Activated naive CD4-positive, alpha-beta T cell treated with anti-CD3 and anti-CD28 coated beads, Interleukin-2, amount 10 ng/mL, durations not matched to agents 7 days and 5 days (primary cell): ENCODE results near the gene COL23A1.
"Not testable (repeated sequence)": the region's sequence is repeated elsewhere in the genome, so short reads cannot be mapped to it uniquely, and the experiment has no call there.

Experiments
- CTCF ChIA-PET: fragments of 350-600 bp; sonication (Branson Sonifier 250); formaldehyde crosslinking; loops from one replicate; lab custom pipeline; 2021; ENCODE audit warnings: antibody characterized with exemption; lab: Charles Lee
- DNase-seq: peaks from one replicate; pipeline ENCODE4 v3.0.0-alpha.2; 2020
- H3K27ac Mint-ChIP-seq: one replicate; pipeline ENCODE4 v1.8.0; 2021; ENCODE audit warnings: mild to moderate bottlenecking, moderate library complexity, mixed read lengths
- H3K27me3 Mint-ChIP-seq: one replicate; pipeline ENCODE4 v1.8.0; 2021; ENCODE audit warnings: mild to moderate bottlenecking, mixed read lengths
- H3K36me3 Mint-ChIP-seq: one replicate; pipeline ENCODE4 v1.8.0; 2021; ENCODE audit warnings: mixed read lengths
- H3K4me1 Mint-ChIP-seq: one replicate; pipeline ENCODE4 v1.8.0; 2021; ENCODE audit warnings: mixed read lengths
- H3K4me3 Mint-ChIP-seq: one replicate; pipeline ENCODE4 v1.8.0; 2021; ENCODE audit warnings: mild to moderate bottlenecking, moderate library complexity, mixed read lengths
- H3K9me3 Mint-ChIP-seq: one replicate; pipeline ENCODE4 v1.8.0; 2021; ENCODE audit warnings: mixed read lengths

The COL23A1 gene

DNA sequence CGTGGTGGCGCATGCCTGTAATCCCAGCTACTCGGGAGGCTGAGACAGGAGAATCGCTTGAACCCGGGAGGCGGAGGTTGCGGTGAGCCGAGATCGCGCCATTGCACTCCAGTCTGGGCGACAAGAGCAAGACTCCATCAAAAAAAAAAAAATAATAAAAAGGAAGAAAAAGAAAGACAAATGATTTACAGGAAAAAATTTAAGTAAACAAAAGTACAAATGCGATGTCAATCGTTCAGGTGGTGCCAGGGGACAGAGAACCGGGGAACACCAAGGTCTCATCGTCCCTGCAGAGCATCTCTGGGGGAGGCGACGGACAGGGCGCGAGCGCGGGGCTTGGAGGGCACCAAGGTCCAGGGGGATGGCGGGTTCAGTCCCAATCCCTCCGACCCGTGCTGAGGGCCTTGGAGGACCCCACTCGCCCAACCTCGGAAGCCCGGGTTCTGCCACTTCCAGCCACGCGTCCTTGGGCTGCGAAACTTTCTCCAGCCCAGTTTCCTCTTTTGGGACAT lies 386.5 kb downstream of the COL23A1 start:
- peaks cover 4% of the 10 kb centered on the region for H3K27me3 Mint-ChIP-seq
- peak overlapping the region; percentile 84 for H3K27ac Mint-ChIP-seq
- CTCF ChIA-PET, result interaction anchor here (1.0 to 1.1 kb wide), 3 partner anchors 9 to 128 kb away, joined by 3 to 4 read pairs (median 4); no protein-coding TSS in a partner anchor
- no peaks in the 10 kb centered on the region for H3K9me3 Mint-ChIP-seq
- DNase-seq, result no peak
- peaks cover 34% of the 10 kb centered on the region for H3K36me3 Mint-ChIP-seq
- peak overlapping the region; percentile 98 for H3K4me3 Mint-ChIP-seq
- H3K4me1 Mint-ChIP-seq, result peaks cover 37% of the 10 kb centered on the region

DNA sequence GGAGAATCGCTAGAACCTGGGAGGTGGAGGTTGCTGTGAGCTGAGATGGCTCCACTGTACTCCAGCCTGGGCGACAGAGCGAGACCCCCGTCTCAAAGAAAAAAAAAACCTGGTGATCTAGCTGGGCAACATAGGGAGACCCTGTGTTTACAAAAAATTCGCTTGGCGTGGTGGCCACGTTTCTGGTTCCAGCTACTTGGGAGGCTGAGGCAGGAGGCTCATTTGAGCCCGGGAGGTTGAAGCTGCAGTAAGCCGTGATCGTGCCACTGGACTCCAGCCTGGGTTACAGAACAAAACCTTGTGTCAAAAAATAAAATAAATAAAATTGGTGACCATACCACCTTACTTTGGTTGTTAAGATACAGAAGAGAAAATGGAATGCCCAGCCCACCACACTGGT lies 387.7 kb downstream of the COL23A1 start:
- peaks cover 25% of the 10 kb centered on the region for H3K36me3 Mint-ChIP-seq
- CTCF ChIA-PET, result interaction anchor here (0.9 kb wide), 1 partner anchor 32 kb away, joined by 4 read pairs; no protein-coding TSS in a partner anchor

GRCh38 chr5:178201927-178202235 lies 388.3 kb downstream of the COL23A1 start:
- peaks cover 19% of the 10 kb centered on the region for H3K36me3 Mint-ChIP-seq
- peaks cover 23% of the 10 kb centered on the region for H3K4me1 Mint-ChIP-seq
- DNase-seq, result peak; percentile 13
- H3K27ac Mint-ChIP-seq, result no peak overlapping the region
- peaks cover 10% of the 10 kb centered on the region for H3K27me3 Mint-ChIP-seq
- no peak overlapping the region for H3K4me3 Mint-ChIP-seq
- H3K9me3 Mint-ChIP-seq, result no peaks in the 10 kb centered on the region
- CTCF ChIA-PET, result interaction anchor here (0.9 to 1.2 kb wide), 3 partner anchors 19 to 33 kb away, joined by 3 to 4 read pairs (median 3); no protein-coding TSS in a partner anchor

More for the DNA sequence above, 387.7 kb downstream of the COL23A1 start:
- DNase-seq, result peak; percentile 4
- H3K27ac Mint-ChIP-seq, result no peak overlapping the region
- H3K4me1 Mint-ChIP-seq, result peaks cover 30% of the 10 kb centered on the region
- peaks cover 7% of the 10 kb centered on the region for H3K27me3 Mint-ChIP-seq
- H3K9me3 Mint-ChIP-seq, result no peaks in the 10 kb centered on the region
- H3K4me3 Mint-ChIP-seq, result peak overlapping the region; percentile 42

DNA sequence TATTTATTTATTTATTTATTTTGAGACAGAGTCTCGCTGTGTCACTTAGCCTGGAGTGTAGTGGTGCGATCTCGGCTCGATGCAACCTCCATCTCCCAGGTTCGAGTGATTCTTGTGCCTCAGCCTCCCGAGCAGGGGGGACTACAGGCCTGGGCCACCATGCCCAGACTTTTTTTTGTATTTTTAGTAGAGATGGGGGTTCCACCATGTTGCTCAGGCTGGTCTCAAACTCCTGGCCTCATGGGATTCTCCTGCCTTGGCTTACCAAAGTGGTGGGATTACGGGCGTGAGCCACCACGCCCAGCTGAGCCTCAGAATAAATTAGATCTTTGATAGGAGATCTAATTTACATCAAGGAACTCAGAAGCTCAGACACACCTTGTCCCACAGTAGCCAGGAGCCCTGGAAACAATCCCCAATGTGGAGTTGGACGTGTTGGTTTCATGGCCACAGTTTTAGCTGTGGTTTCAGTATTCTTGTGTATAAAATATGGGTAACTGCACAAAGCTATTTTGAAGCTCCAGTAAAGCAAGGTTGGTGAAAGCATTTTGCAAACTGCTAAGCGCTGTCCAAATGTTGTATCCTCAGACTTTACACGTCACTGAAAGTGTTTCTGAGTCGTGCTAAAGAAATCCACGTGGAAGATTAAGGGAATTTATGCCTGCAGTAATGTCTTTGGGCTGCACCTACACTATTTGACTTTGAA lies 388.8 kb downstream of the COL23A1 start:
- Mint-ChIP-seq H3K27me3 (peaks cover 12% of the 10 kb centered on the region), H3K36me3 (peaks cover 14% of the 10 kb centered on the region), H3K27ac (no peak overlapping the region), H3K9me3 (no peaks in the 10 kb centered on the region), H3K4me3 (no peak overlapping the region), H3K4me1 (peaks cover 18% of the 10 kb centered on the region)
- CTCF ChIA-PET, result interaction anchor here (0.9 to 1.2 kb wide), 2 partner anchors 19 to 30 kb away, joined by 3 read pairs; no protein-coding TSS in a partner anchor
- DNase-seq, result peak; percentile 10

- CTCF ChIA-PET, result no interaction called here
- Mint-ChIP-seq H3K27ac (no peak overlapping the region), H3K36me3 (peaks cover 3% of the 10 kb centered on the region), H3K27me3 (peaks cover 28% of the 10 kb centered on the region), H3K4me1 (peaks cover 12% of the 10 kb centered on the region), H3K9me3 (no peaks in the 10 kb centered on the region), H3K4me3 (no peak overlapping the region)
- DNase-seq, result peak; percentile 7
These were observed 390.4 kb downstream of the COL23A1 start for GRCh38 chr5:178199581-178200434.

- DNase-seq, result peak; percentile 10
- Mint-ChIP-seq H3K4me3 (no peak overlapping the region), H3K27ac (no peak overlapping the region), H3K36me3 (no peaks in the 10 kb centered on the region), H3K9me3 (no peaks in the 10 kb centered on the region), H3K27me3 (peaks cover 35% of the 10 kb centered on the region), H3K4me1 (peaks cover 19% of the 10 kb centered on the region)
- CTCF ChIA-PET, result no interaction called here
These were observed 391.5 kb downstream of the COL23A1 start for GRCh38 chr5:178198706-178199105.

DNA sequence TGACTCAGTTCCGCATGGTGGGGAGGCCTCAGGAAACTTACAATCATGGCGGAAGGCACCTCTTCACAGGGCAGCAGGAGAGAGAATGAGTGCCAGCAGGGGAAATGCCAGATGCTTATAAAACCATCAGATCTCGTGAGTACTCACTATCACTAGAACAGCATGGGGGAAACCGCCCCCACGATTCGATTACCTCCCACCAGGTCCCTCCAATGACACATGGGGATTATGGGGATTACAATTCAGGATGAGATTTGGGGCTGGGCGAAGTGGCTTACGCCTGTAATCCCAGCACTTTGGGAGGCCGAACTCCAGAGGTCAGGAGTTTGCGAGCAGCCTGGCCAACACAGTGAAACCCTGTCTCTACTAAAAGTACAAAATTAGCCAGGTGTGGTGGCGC lies 392.0 kb downstream of the COL23A1 start:
- CTCF ChIA-PET, H3K9me3 Mint-ChIP-seq, H3K27ac Mint-ChIP-seq, H3K4me3 Mint-ChIP-seq, H3K36me3 Mint-ChIP-seq: not testable (repeated sequence)
- peaks cover 41% of the 10 kb centered on the region for H3K27me3 Mint-ChIP-seq
- peaks cover 23% of the 10 kb centered on the region for H3K4me1 Mint-ChIP-seq
- peak; percentile 5 for DNase-seq

DNA sequence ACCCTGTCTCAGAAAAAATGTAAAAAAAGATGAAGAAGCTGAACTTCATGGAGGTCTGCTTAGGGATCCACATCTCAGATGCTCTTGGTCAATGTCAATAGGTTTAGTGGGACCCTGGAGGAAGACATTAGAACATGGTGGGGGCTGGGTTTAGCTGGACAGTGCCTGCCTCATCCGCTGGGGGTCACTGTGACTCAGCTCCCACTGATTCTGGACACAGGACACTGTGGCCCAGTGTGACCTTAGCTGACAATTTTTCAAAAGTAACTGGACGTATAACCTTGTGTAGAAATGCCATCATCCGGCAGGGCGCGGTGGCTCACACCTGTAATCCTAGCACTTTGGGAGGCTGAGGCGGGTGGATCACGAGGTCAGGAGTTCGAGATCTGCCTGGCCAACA lies 393.2 kb downstream of the COL23A1 start:
- peak; percentile 8 for DNase-seq
- Mint-ChIP-seq H3K36me3 (no peaks in the 10 kb centered on the region), H3K27ac (no peak overlapping the region), H3K4me1 (peaks cover 21% of the 10 kb centered on the region), H3K27me3 (peaks cover 52% of the 10 kb centered on the region), H3K4me3 (no peak overlapping the region), H3K9me3 (no peaks in the 10 kb centered on the region)
- CTCF ChIA-PET, result no interaction called here

DNA sequence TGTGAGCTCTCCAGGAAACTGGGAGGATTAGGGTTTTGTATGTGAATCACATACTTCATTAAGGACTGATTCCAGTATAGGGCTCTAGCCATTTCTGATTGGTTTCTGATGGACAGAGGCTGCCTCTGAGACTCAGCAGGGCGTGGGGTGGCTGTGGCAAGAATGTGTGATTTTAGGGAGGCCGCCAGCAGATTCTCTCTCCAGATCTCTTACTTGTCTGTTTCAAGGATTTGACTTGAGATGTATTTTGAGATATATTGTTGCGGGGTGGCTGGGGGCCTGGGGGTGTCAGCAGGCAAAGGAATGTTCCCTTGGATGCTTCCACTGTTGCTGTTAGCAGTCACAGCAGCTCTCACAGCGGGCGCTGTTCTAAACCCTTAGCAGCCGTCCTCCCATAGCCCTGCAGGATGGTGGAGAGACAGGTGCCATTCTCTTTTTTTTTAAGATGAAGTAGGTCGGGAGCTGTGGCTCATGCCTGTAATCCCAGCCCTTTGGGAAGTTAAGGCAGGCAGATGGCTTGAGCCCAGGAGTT lies 393.8 kb downstream of the COL23A1 start:
- CTCF ChIA-PET, result no interaction called here
- peak; percentile 8 for DNase-seq
- peaks cover 55% of the 10 kb centered on the region for H3K27me3 Mint-ChIP-seq
- H3K4me3 Mint-ChIP-seq, result no peak overlapping the region
- no peak overlapping the region for H3K27ac Mint-ChIP-seq
- H3K4me1 Mint-ChIP-seq, result peaks cover 19% of the 10 kb centered on the region
- H3K9me3 Mint-ChIP-seq, result no peaks in the 10 kb centered on the region
- no peaks in the 10 kb centered on the region for H3K36me3 Mint-ChIP-seq

- Mint-ChIP-seq H3K9me3 (no peaks in the 10 kb centered on the region), H3K4me1 (peaks cover 19% of the 10 kb centered on the region), H3K27me3 (peaks cover 76% of the 10 kb centered on the region), H3K4me3 (no peak overlapping the region), H3K36me3 (no peaks in the 10 kb centered on the region), H3K27ac (no peak overlapping the region)
- CTCF ChIA-PET, result no interaction called here
- no peak for DNase-seq
These were observed 396.2 kb downstream of the COL23A1 start for GRCh38 chr5:178194026-178194425.

- Mint-ChIP-seq H3K27me3 (peaks cover 83% of the 10 kb centered on the region), H3K9me3 (no peaks in the 10 kb centered on the region), H3K36me3 (no peaks in the 10 kb centered on the region), H3K4me3 (no peak overlapping the region), H3K4me1 (peaks cover 19% of the 10 kb centered on the region), H3K27ac (no peak overlapping the region)
- no peak for DNase-seq
- CTCF ChIA-PET, result no interaction called here
These were observed 396.9 kb downstream of the COL23A1 start for GRCh38 chr5:178193251-178193809.

DNA sequence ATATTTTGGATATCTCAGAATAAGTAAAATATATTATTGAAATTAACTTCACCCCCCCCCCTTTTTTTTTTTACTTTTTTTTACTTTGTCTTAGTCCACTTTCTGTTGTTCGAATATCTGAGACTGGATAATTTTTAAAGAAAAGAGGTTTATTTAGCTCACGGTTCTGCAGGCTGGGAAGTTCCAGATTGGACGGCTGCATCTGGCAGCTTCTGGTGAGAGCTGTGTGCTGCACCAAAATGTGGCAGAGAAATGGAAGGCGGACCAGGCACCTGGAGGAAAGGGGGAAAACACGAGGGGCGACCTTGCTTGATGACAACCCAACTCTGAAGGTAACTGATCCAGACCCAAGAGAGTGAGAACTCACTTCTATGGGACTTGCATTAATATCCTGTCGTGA lies 397.4 kb downstream of the COL23A1 start:
- CTCF ChIA-PET, result no interaction called here
- H3K9me3 Mint-ChIP-seq, result no peaks in the 10 kb centered on the region
- no peak overlapping the region for H3K4me3 Mint-ChIP-seq
- no peaks in the 10 kb centered on the region for H3K36me3 Mint-ChIP-seq
- no peak for DNase-seq
- peaks cover 19% of the 10 kb centered on the region for H3K4me1 Mint-ChIP-seq
- no peak overlapping the region for H3K27ac Mint-ChIP-seq
- peaks cover 84% of the 10 kb centered on the region for H3K27me3 Mint-ChIP-seq

DNA sequence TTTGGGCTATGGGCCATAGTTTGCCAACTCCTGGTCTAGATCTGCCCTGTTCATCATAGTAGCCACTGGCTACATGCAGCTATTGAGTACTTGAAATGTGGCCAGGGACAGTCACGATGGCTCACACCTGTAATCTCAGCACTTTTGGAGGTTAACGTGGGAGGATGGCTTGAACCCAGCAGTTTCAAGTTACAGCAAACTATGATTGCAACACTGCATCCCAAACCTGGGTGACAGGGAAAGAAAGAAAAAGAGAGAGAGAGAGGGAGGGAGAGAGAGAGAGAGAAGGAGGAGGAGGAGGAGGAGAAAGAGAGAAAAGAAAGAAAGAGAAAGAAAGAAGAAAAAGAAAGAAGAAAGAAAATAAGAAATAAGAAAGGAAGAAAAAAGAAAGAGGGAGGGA lies 397.9 kb downstream of the COL23A1 start:
- no peak overlapping the region for H3K27ac Mint-ChIP-seq
- CTCF ChIA-PET, result no interaction called here
- H3K27me3 Mint-ChIP-seq, result peaks cover 82% of the 10 kb centered on the region

GRCh38 chr5:178191661-178192060 lies 398.5 kb downstream of the COL23A1 start:
- no peak overlapping the region for H3K4me3 Mint-ChIP-seq
- DNase-seq, result no peak
- no peaks in the 10 kb centered on the region for H3K36me3 Mint-ChIP-seq
- CTCF ChIA-PET, result no interaction called here
- peaks cover 79% of the 10 kb centered on the region for H3K27me3 Mint-ChIP-seq
- no peak overlapping the region for H3K27ac Mint-ChIP-seq
- H3K4me1 Mint-ChIP-seq, result peaks cover 19% of the 10 kb centered on the region
- H3K9me3 Mint-ChIP-seq, result no peaks in the 10 kb centered on the region

More for the DNA sequence above, 397.9 kb downstream of the COL23A1 start:
- no peak for DNase-seq
- Mint-ChIP-seq H3K4me1 (peaks cover 19% of the 10 kb centered on the region), H3K4me3 (no peak overlapping the region), H3K36me3 (no peaks in the 10 kb centered on the region), H3K9me3 (no peaks in the 10 kb centered on the region)
